ENCODE measurements around the gene VMA21. TPM values are rescaled to one million over a fixed set of nuclear protein-coding genes. Genes with fewer than 3 reads are reported as not detected.

VMA21 gene
- total RNA-seq, 3 donors from 2014 or later, result 80.4 to 102 (median 81.0) TPM

GRCh38 chrX:151402719-151403390 is 5.8 kb downstream of the VMA21 start:
- no peaks in the 10 kb centered on the region for H3K9me3 Mint-ChIP-seq
- ATAC-seq, result no peak
- peaks cover 33% of the 10 kb centered on the region for H3K4me1 Mint-ChIP-seq (ENCODE audit: low read depth)
- H3K36me3 Mint-ChIP-seq (ENCODE audit: insufficient read depth), result peaks cover 14% of the 10 kb centered on the region
- H3K27me3 Mint-ChIP-seq (ENCODE audit: low read depth), result no peaks in the 10 kb centered on the region
- no peak for DNase-seq
- no peak overlapping the region for H3K4me3 Mint-ChIP-seq

DNA sequence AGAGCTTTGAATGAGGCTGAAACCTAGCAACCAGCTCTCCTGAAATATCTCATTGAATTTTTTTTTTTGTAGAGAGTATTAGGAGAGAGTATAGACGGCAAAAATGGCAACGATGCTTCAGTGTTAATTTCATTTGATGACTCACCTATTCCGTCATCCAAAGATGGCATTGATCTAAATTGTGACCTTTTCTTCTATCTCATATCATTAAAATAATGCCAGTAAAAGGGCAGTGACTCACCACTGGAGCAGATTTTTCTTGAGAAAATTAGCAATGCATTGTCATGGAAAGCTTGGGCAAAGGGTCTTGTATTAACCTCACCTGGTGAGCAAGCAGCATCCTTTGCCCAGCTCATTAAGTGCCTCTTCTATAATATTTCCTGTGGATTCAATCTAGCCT is 19.6 kb downstream of the VMA21 start:
- DNase-seq (no peak), ATAC-seq (peak in 1 of 2 donors; percentile 28)
- Mint-ChIP-seq H3K36me3 (ENCODE audit: insufficient read depth) (peaks cover 4% of the 10 kb centered on the region), H3K4me3 (no peak overlapping the region), H3K4me1 (ENCODE audit: low read depth) (peaks cover 9% of the 10 kb centered on the region), H3K9me3 (no peaks in the 10 kb centered on the region), H3K27me3 (ENCODE audit: low read depth) (no peaks in the 10 kb centered on the region)

- no peaks in the 10 kb centered on the region for H3K27me3 Mint-ChIP-seq (ENCODE audit: low read depth)
- peaks cover 4% of the 10 kb centered on the region for H3K36me3 Mint-ChIP-seq (ENCODE audit: insufficient read depth)
- no peak for ATAC-seq
- H3K4me1 Mint-ChIP-seq (ENCODE audit: low read depth), result peaks cover 9% of the 10 kb centered on the region
- no peaks in the 10 kb centered on the region for H3K9me3 Mint-ChIP-seq
- DNase-seq, result no peak
- H3K4me3 Mint-ChIP-seq, result no peak overlapping the region
Measured at GRCh38 chrX:151419782-151420181, 22.8 kb downstream of the VMA21 start.

DNA sequence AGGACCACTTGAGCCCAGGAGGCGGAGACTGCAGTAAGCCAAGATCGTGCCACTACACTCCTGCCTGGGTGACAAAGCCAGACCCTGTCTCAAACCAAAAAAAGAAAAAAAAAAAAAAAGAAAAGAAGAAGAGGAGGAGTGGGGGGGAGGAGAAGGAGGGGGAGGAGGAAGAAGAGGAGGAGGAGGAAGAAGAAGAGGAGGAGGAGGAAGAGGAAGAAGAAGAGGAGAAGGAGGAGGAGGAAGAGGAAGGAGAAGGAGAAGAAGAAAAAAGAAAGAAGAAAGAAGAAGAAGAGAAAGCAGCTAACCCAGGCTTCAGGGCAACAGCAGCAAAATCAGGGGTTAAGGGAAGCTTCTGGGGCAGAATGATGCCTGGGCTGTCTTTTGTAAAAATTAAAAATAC is 27.5 kb downstream of the VMA21 start:
- Mint-ChIP-seq H3K4me1 (ENCODE audit: low read depth) (no peaks in the 10 kb centered on the region), H3K27me3 (ENCODE audit: low read depth) (no peaks in the 10 kb centered on the region), H3K36me3 (ENCODE audit: insufficient read depth) (no peaks in the 10 kb centered on the region), H3K4me3 (no peak overlapping the region), H3K9me3 (no peaks in the 10 kb centered on the region)
- ATAC-seq, result no peak
- no peak for DNase-seq

- H3K27me3 Mint-ChIP-seq (ENCODE audit: low read depth), result no peaks in the 10 kb centered on the region
- H3K36me3 Mint-ChIP-seq (ENCODE audit: insufficient read depth), result no peaks in the 10 kb centered on the region
- no peak for ATAC-seq
- H3K9me3 Mint-ChIP-seq, result no peaks in the 10 kb centered on the region
- no peak overlapping the region for H3K4me3 Mint-ChIP-seq
- DNase-seq, result no peak
- H3K4me1 Mint-ChIP-seq (ENCODE audit: low read depth), result peaks cover 2% of the 10 kb centered on the region
Measured at GRCh38 chrX:151448509-151448908, 51.5 kb downstream of the VMA21 start.

DNA sequence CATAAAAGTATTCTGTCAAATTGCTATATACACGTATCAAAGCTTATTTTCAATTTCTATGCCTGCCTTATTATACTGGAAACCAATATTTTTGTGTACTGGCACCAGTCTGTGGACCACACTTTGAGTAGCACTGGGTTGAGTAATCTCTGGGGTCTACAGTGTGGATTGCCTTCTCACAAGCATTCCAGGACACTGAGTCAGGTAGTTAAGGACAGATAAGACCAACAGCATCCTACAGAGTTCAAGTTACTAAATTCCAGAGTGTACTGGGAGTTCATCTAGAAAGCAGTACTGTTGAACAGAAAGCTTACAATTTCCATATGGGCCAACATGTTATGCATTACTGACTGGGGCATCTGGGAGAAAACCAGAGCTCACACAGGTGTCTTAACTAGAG is 61.8 kb downstream of the VMA21 start:
- DNase-seq, result no peak
- Mint-ChIP-seq H3K4me3 (no peak overlapping the region), H3K27me3 (ENCODE audit: low read depth) (no peaks in the 10 kb centered on the region), H3K4me1 (ENCODE audit: low read depth) (no peaks in the 10 kb centered on the region), H3K9me3 (no peaks in the 10 kb centered on the region), H3K36me3 (ENCODE audit: insufficient read depth) (no peaks in the 10 kb centered on the region)
- ATAC-seq, result no peak

Other genes with a start within 250 kb of the VMA21 start
- gene GPR50, start 220.6 kb upstream of the VMA21 start, total RNA-seq, result not detected
- not detected for gene PASD1, start 166.5 kb downstream of the VMA21 start, total RNA-seq